GM19463 (cell line): Measurements from ENCODE around the gene ACOXL.
"Not testable (repeated sequence)": the region's sequence is repeated elsewhere in the genome, so short reads cannot be mapped to it uniquely, and the experiment has no call there.

ENCODE experiments used
- ATAC-seq: cut with Tn5 transposase; IDR thresholded peaks from one replicate; pipeline ENCODE4 v1.9.1; 2021; ENCODE audit warnings: mild to moderate bottlenecking, moderate library complexity; ENCODE audit not compliant: unreplicated experiment

ACOXL gene

DNA sequence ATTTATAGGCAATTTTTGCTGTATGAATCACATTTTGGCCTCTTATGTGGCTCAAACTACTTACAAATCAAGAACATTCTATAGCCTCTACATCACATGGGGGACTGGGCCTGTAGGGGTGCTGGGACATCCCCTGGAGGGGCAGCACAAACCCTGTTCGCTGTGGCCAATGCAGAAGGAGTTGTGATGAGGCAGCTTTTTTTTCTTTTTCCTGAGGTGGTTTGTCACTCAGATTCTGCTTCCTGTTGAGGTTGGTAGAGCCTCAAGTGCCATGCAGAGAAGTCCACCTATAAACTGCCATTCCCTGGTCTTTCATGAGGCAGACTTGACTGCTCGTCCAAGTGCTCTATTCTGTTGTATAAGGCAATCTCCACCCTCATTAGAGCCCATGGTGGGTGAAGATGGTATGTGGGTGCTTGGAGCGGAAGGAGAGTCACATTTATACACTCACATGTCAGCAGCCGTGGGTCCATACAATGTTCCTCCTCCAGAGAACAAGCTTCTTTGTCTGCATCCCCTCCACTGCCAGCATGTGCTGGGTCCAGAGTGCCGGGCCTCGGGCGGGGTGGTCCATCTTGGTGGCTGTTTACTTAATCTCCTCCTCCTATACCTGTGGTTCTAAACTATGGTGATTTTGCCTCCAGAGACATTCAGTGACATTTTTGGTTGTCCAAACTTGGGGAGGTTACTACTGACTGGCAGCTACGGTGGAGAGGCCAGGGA lies 120.3 kb downstream of the ACOXL start:
- no peak for ATAC-seq

DNA sequence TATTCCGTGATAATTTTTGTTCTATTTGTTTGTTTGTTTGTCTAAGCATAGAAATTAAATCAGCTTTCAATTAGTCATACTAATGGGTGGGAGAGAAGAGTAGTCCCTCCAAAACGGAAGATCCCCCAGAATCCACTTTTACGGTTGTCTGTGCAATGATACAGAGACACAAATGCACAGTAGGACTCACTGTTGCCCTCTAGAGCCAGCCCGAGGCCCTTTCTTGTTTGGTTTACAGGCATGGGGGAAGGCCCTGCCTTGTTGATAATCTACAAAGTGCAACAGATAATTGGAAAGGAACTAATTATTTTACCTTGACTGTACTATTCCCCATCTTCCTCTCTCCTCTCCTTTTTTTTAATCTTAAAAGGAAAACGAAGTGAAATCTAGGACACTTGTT lies 121.1 kb downstream of the ACOXL start:
- peak; percentile 45 for ATAC-seq

GRCh38 chr2:110853948-110854347 lies 121.6 kb downstream of the ACOXL start:
- ATAC-seq, result no peak

- no peak for ATAC-seq
Measured at GRCh38 chr2:110854355-110855081, 122.1 kb downstream of the ACOXL start.

DNA sequence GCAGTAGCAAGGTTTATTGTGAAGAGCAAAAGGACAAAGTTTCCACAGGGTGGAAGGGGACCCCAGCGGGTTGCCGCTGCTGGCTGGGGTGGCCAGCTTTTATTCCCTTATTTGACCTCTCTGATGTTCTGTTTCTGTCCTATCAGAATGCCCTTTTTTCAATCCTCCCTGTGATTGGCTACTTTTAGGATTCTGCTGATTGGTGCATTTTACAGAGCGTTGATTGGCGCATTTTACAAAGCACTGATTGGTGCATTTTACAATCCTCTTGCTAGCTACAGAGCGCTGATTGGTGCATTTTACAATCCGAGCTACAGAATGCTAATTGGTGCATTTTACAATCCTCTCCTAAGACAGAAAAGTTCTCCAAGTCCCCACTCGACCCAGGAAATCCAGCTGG lies 123.5 kb downstream of the ACOXL start:
- ATAC-seq, result not testable (repeated sequence)

GRCh38 chr2:110858135-110858725 lies 125.9 kb downstream of the ACOXL start:
- no peak for ATAC-seq

- ATAC-seq, result no peak
Measured at GRCh38 chr2:110858993-110859701, 126.8 kb downstream of the ACOXL start.

- ATAC-seq, result no peak
Measured at GRCh38 chr2:110860630-110861029, 128.3 kb downstream of the ACOXL start.

DNA sequence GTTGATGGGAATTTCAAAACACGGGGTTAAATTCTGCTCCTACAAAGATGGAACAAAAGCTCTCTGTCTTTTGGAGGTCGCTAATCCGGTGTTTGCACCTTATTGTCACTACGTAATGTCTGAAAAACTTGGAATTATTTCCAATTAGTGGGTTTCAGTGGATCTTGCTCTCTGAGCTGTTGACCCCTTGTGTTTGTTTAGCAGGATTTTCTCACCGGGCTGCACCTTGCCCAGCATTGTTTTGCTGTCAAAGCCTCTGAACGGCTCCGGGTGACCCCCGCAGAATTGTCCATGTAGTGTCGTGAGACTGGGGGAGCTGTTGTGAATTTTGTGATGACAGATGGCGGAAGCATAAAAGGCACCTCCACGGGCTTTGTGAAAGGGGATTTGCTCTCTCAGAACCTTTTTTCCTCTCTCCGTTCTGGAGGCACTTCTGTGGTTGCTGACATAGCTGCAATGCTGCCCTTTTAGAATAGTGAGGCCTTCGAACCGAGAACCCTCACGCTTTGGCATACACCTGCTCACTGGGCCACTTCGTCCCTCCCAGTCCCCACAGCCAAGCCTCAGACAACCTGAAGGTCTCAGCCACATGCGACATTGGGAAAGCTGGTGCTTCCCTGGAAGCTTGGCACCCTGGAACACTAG lies 129.4 kb downstream of the ACOXL start:
- no peak for ATAC-seq

- ATAC-seq, result no peak
Measured at GRCh38 chr2:110863726-110864125, 131.4 kb downstream of the ACOXL start.

GRCh38 chr2:110864176-110864575 lies 131.8 kb downstream of the ACOXL start:
- ATAC-seq, result no peak

DNA sequence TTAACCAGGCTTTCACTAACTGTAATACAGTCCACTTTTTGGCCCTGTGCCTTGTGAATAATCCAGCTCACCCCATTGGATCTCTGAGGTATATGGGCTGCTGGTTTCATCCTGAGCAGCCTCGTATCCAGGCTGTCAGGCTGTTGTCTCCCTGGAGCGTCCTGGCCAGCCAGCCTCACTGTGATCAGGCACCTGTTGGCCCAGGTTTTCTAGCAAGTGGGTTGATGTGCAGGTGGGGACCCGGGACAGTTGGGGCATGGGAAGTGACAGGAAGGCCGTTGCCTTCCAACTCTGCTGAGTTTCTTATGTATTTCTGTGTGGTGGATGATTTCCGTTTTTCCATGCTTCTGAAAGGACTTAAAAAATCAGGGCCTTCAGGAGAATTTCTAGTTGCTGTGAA lies 132.4 kb downstream of the ACOXL start:
- ATAC-seq, result no peak

- peak; percentile 97 for ATAC-seq
Measured at GRCh38 chr2:110865188-110865587, 132.8 kb downstream of the ACOXL start.

DNA sequence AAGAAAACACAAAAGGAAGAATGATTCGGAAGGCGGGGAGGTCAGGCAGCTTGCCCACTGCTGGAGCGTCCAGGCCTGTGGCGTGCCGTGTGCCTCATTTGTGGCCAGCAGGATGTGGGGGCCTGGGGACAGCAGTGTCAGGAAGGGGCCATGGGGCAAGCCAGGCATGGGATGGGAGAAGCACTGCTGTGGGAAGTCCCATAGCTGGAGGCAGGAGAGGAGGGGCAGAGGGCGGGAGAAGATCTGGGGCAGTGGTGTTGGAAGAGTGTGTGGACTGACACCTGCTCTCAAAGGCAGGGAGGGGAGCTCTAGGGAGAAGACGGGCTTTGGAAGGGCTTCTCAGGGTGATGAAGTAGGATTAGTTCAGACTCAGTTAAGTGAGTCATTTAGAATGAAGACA lies 133.7 kb downstream of the ACOXL start:
- ATAC-seq, result no peak

GRCh38 chr2:110866466-110866865 lies 134.1 kb downstream of the ACOXL start:
- ATAC-seq, result no peak

- ATAC-seq, result no peak
Measured at GRCh38 chr2:110867078-110867477, 134.7 kb downstream of the ACOXL start.

GRCh38 chr2:110868971-110869370 lies 136.6 kb downstream of the ACOXL start:
- no peak for ATAC-seq

- no peak for ATAC-seq
Measured at GRCh38 chr2:110869472-110870446, 137.4 kb downstream of the ACOXL start.

- no peak for ATAC-seq
Measured at GRCh38 chr2:110870545-110870944, 138.2 kb downstream of the ACOXL start.

DNA sequence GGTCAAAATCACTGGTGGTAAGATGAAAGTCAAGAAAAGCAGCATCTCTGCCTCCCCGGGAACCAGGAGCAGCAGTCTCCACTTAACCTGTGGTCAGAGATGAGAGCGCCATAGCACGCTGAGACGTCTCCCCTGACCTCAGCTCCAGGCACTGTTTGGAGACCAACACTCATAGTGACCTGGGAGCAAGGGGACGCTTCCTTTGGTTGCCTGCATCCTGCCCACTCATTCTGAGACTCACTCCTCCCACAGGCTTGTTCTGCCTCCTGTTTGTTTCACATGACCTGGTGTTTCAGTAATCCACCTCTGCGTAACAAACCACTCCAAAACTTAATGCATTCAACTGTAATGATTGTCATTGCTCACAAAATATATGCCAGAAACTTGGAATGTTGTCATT lies 139.3 kb downstream of the ACOXL start:
- no peak for ATAC-seq
